Omental fat pad (tissue), 4 donors: ENCODE data around the gene MOCS2. TPM values are rescaled to one million over a fixed set of nuclear protein-coding genes. Genes with fewer than 3 reads are reported as not detected.

ENCODE experiments used
- ATAC-seq: fragments of 150-250 bp; one replicate; pipeline ENCODE4 v1.9.1; 2016; ENCODE audit warnings: mild to moderate bottlenecking, moderate library complexity; ENCODE audit not compliant: low FRiP score
- DNase-seq: peaks from one replicate; pipeline ENCODE4 v3.0.0-alpha.2; 2019; ENCODE audit warnings: low spot score
- total RNA-seq, 4 donors: library from RNA; depleted of rRNA; stranded (reverse); fragments of >200 nt; gene quantifications; one replicate each; pipeline ENCODE4 v1.1.0, GENCODE V29; 2016
- TF ChIP-seq, protein P1 (sequence below), 3 donors: fragments of 450-650 bp; IDR thresholded peaks; one replicate each; pipeline ENCODE4 v1.5.1; 2016 to 2017; ENCODE audit warnings: antibody characterized with exemption in 3 of 3, mild to moderate bottlenecking in 3 of 3, moderate library complexity in 2 of 3

Gene MOCS2
- total RNA-seq, 4 donors from 2014 or later = 24.1 to 45.3 (median 37.6) TPM

DNA sequence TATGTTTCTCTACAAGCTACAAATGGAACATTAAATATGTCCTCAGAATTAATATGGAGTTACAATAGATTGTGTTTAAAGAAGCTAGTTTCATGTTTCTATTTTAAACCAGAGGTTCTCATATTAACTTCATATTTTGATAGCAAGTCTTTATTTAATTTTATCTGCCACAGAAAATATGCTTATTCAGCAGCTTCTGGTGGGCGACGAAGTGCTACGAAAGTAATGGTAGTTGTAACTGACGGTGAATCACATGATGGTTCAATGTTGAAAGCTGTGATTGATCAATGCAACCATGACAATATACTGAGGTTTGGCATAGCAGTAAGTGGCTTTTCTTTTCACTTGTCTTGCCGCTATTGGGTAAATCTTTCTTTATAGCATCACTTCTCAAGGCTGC lies 54.2 kb downstream of the MOCS2 start:
- no peak for ATAC-seq
- no peak for DNase-seq
- TF ChIP-seq, protein P1, sequence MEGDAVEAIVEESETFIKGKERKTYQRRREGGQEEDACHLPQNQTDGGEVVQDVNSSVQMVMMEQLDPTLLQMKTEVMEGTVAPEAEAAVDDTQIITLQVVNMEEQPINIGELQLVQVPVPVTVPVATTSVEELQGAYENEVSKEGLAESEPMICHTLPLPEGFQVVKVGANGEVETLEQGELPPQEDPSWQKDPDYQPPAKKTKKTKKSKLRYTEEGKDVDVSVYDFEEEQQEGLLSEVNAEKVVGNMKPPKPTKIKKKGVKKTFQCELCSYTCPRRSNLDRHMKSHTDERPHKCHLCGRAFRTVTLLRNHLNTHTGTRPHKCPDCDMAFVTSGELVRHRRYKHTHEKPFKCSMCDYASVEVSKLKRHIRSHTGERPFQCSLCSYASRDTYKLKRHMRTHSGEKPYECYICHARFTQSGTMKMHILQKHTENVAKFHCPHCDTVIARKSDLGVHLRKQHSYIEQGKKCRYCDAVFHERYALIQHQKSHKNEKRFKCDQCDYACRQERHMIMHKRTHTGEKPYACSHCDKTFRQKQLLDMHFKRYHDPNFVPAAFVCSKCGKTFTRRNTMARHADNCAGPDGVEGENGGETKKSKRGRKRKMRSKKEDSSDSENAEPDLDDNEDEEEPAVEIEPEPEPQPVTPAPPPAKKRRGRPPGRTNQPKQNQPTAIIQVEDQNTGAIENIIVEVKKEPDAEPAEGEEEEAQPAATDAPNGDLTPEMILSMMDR (IDR thresholded peaks at IDR 0.05) = no peak

DNA sequence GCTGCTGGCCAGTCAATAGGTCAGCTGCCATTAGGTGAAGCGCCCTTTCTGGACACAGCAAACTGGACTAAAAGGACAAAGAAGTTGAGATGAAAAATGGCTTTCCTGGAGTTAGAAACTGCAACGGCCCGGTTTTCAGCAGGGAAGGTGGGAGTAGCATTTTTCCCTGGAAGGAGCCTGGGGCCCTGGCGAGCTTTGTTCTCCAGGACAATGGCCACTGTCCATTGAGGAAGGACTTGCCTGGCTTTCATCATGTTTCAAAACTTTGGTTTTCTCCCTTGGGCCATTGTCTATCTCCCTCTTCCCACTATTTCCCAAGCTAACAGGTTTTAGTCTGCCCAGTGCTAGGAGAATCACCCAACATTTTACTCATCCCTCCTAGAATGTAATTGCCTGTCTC lies 56.2 kb downstream of the MOCS2 start:
- DNase-seq (no peak), ATAC-seq (no peak)
- TF ChIP-seq, protein P1 (IDR thresholded peaks at IDR 0.05) = no peak

DNA sequence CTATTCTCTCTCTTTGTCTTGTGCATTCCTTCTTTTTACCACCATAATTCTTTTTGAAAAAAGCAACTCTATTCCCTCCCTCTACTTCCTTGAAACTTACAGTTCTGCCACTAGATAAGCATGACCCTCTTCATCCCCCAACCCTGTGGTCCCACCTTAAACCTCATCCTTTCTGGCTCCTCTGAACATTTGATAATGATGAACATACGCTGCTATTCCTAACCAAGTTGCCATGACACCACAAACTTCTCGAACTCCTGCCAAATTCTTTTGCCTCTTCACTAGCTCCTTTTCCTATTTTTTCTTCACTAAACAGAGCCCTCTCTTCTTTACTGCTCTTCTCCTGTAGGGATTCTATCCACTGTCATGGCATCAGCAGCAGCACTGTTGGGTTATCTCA lies 57.1 kb downstream of the MOCS2 start:
- DNase-seq = no peak
- no peak for ATAC-seq
- TF ChIP-seq, protein P1 (IDR thresholded peaks at IDR 0.05) = no peak

DNA sequence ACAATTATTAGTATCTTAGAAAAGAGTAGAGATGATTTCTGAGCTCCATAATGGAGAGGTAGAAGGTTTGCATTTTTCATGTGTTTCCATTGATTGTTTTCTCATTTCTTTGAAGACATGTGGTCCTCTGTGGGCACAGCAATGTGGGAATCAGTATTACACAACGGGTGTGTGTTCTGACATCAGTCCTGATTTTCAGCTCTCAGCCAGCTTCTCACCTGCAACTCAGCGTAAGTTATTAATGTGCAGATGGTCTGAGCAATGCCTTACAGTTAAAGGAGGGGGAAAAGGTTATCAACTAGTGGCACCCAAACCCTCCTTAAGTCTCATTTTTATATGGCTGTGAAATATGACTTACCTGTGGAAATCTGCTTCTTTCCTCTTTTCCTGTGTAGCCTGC lies 61.3 kb downstream of the MOCS2 start:
- DNase-seq (no peak), ATAC-seq (no peak)
- TF ChIP-seq, protein P1 (IDR thresholded peaks at IDR 0.05) = no peak

Other genes with a start within 250 kb of the MOCS2 start
- 1 to 10 TPM; 1.1 to 6.8 (median 1.8) TPM for gene ITGA2, start 120.4 kb downstream of the MOCS2 start, total RNA-seq